Endothelial cell of umbilical vein (primary cell): ENCODE results near the gene ZRANB1. TPM values are rescaled to one million over a fixed set of nuclear protein-coding genes. Genes with fewer than 3 reads are reported as not detected.

Experiments used
- BruUV-seq: library from RNA; stranded (reverse); fragments of 400-500 nt; replicated peaks from 2 replicates; lab custom pipeline; 2021; lab: Mats Ljungman, UMichigan
- CTCF ChIA-PET: fragments of 300-600, 350-600 bp; sonication (Branson Sonifier 250); formaldehyde crosslinking; loops from one replicate; lab custom pipeline; 2021; ENCODE audit warnings: antibody characterized with exemption, inconsistent platforms; lab: Charles Lee
- POLR2A ChIA-PET: fragments of 300-600, 350-600 bp; sonication (Branson Sonifier 250); formaldehyde crosslinking; loops from one replicate; lab custom pipeline; 2021; ENCODE audit warnings: antibody characterized with exemption, inconsistent platforms; lab: Charles Lee
- DNase-seq: peaks from one replicate; pipeline ENCODE4 v3.0.0-alpha.2; 2011; ENCODE audit warnings: low read depth, low spot score
- FAIRE-seq: peaks from 2 replicates; lab custom pipeline; 2011; peaks lifted over from hg19 to GRCh38; lab: Jason Lieb, UNC
- H2AFZ ChIP-seq: 2 replicates; pipeline ENCODE4 v1.6.0; 2012; ENCODE audit warnings: low read depth, low read length, control low read depth, inconsistent platforms
- H3K27ac ChIP-seq: 2 replicates; pipeline ENCODE4 v1.5.1; 2011; ENCODE audit warnings: low read depth, mild to moderate bottlenecking, control low read depth, low read length, moderate library complexity; ENCODE audit not compliant: insufficient read depth
- H3K27me3 ChIP-seq, 2 experiments: 2 replicates each; pipeline versions ENCODE4 v1.6.0 to v1.6.1; 2011; ENCODE audit warnings: low read length in 2 of 2, mixed read lengths in 1 of 2; ENCODE audit not compliant: control insufficient read depth in 2 of 2, insufficient read depth in 2 of 2
- H3K36me3 ChIP-seq, 2 experiments: 2 replicates in 1 of 2; 3 replicates in 1 of 2; pipeline ENCODE4 v1.5.1; 2011; ENCODE audit warnings: low read length in 2 of 2, mild to moderate bottlenecking in 1 of 2, moderate library complexity in 1 of 2; ENCODE audit not compliant: control insufficient read depth in 2 of 2, insufficient read depth in 2 of 2; ENCODE audit errors: extremely low read depth in 1 of 2
- H3K4me1 ChIP-seq: 3 replicates; pipeline ENCODE4 v1.5.1; 2011; ENCODE audit warnings: mild to moderate bottlenecking, low read length; ENCODE audit not compliant: control insufficient read depth, insufficient read depth; ENCODE audit errors: extremely low read depth
- H3K4me2 ChIP-seq: 2 replicates; pipeline ENCODE4 v1.6.1; 2011; ENCODE audit warnings: low read length, control low read depth, mixed read lengths; ENCODE audit not compliant: insufficient read depth
- H3K4me3 ChIP-seq, 3 experiments: fragments of 200-600 bp in 1 of 3; sonication (generic), shearing (Covaris generic) in 1 of 3; replicated peaks in 1 of 3; 2 replicates each; pipeline ENCODE4 v1.5.1; 2011 to 2016; ENCODE audit warnings: control low read depth in 3 of 3, low read length in 3 of 3, mild to moderate bottlenecking in 2 of 3, inconsistent platforms in 1 of 3, low read depth in 1 of 3, moderate library complexity in 1 of 3; ENCODE audit not compliant: insufficient read depth in 1 of 3
- H3K79me2 ChIP-seq: 2 replicates; pipeline ENCODE4 v1.6.0; 2012; ENCODE audit warnings: low read length, inconsistent platforms; ENCODE audit not compliant: control insufficient read depth, insufficient read depth
- H3K9ac ChIP-seq: replicated peaks from 2 replicates; pipeline ENCODE3; 2011; ENCODE audit warnings: low read length, control low read depth; ENCODE audit not compliant: insufficient read depth; ENCODE audit errors: extremely low read depth
- H3K9me1 ChIP-seq: replicated peaks from 3 replicates; pipeline ENCODE4 v1.6.0; 2011; ENCODE audit warnings: mild to moderate bottlenecking, low read length; ENCODE audit not compliant: control insufficient read depth, insufficient read depth; ENCODE audit errors: extremely low read depth
- H3K9me3 ChIP-seq: replicated peaks from 2 replicates; pipeline ENCODE4 v1.5.1; 2012; ENCODE audit warnings: low read length, inconsistent platforms; ENCODE audit not compliant: control insufficient read depth, insufficient read depth
- H4K20me1 ChIP-seq: replicated peaks from 2 replicates; pipeline ENCODE3; 2011; ENCODE audit warnings: mild to moderate bottlenecking, low read length; ENCODE audit not compliant: control insufficient read depth, insufficient read depth; ENCODE audit errors: extremely low read depth
- CTCF ChIP-seq, 2 donors: IDR thresholded peaks; 1 replicate in 1 of 2; 2 replicates in 1 of 2; pipeline ENCODE4 v1.5.1; 2011; ENCODE audit warnings: low read length in 2 of 2, mild to moderate bottlenecking in 2 of 2, moderate library complexity in 2 of 2, control low read depth in 1 of 2, inconsistent platforms in 1 of 2, low read depth in 1 of 2; ENCODE audit not compliant: insufficient read depth in 1 of 2; ENCODE audit errors: extremely low read depth in 1 of 2
- EZH2 ChIP-seq: IDR thresholded peaks from 2 replicates; pipeline ENCODE4 v1.6.1; 2012; ENCODE audit warnings: borderline replicate concordance, low read depth, mild to moderate bottlenecking, moderate library complexity, low read length, inconsistent platforms; ENCODE audit not compliant: severe bottlenecking
- FOS ChIP-seq: IDR thresholded peaks from 2 replicates; pipeline ENCODE4 v1.6.1; 2011; ENCODE audit warnings: mild to moderate bottlenecking, low read length, moderate library complexity, borderline replicate concordance; ENCODE audit not compliant: insufficient read depth
- GATA2 ChIP-seq: IDR thresholded peaks from 2 replicates; pipeline ENCODE4 v1.7.0; 2011; ENCODE audit warnings: low read depth, mild to moderate bottlenecking, moderate library complexity, mixed read lengths, low read length; ENCODE audit not compliant: insufficient read length, insufficient read depth
- JUN ChIP-seq: IDR thresholded peaks from 2 replicates; pipeline ENCODE4 v1.6.1; 2011; ENCODE audit warnings: borderline replicate concordance, low read depth; ENCODE audit not compliant: insufficient read length, insufficient read depth
- MAX ChIP-seq: IDR thresholded peaks from 2 replicates; pipeline ENCODE4 v1.6.1; 2011; ENCODE audit not compliant: insufficient read depth, insufficient read length
- POLR2A ChIP-seq: IDR thresholded peaks from 2 replicates; pipeline ENCODE4 v1.6.1; 2012; ENCODE audit warnings: low read depth, mild to moderate bottlenecking, control low read depth, low read length
- POLR2AphosphoS5 ChIP-seq: IDR thresholded peaks from 2 replicates; pipeline ENCODE4 v1.6.1; 2012; ENCODE audit warnings: low read depth, mild to moderate bottlenecking, control low read depth, low read length, moderate library complexity; ENCODE audit not compliant: insufficient read depth
- dilution Hi-C: fragments of 300-500 bp; cut with MboI; formaldehyde crosslinking; loops from one replicate; pipeline ENCODE4 v1.15.0; 2019; ENCODE audit warnings: low sequenced_read_pairs; ENCODE audit not compliant: extremely low pct_ligation_motif_present
- intact Hi-C: fragments of 100-400 bp; cut with micrococcal nuclease; formaldehyde crosslinking; loops from one replicate; pipeline ENCODE4 v1.10.0; 2022
- polyA plus RNA-seq, 4 experiments: library from polyadenylated mRNA; depleted of rRNA in 3 of 4; stranded (reverse) in 3 of 4; unstranded in 1 of 4; fragments of >200 nt; gene quantifications; 2 replicates each; pipeline versions ENCODE4 v1.2.1 to v1.2.3, GENCODE V29; 2011 to 2012; ENCODE audit warnings: missing spikeins in 1 of 4
- total RNA-seq: library from RNA; stranded (reverse); gene quantifications from 2 replicates; pipeline ENCODE4 v1.2.3, GENCODE V29; 2021

The ZRANB1 gene
- total and polyA plus RNA-seq, 2 donors (not counting 3 experiments of a cell fraction or from before 2014, with no cell fraction given): 6.2 to 17.7 TPM

- no peak overlapping the region for H3K4me2 ChIP-seq
- dilution Hi-C loops (no loop called here), intact Hi-C loops (no loop called here)
- H4K20me1 ChIP-seq: no peaks in the 10 kb centered on the region
- TF ChIP-seq MAX: no peak
- no peak for TF ChIP-seq JUN
- TF ChIP-seq POLR2A: no peak
- no peak for TF ChIP-seq GATA2
- no peaks in the 10 kb centered on the region for H3K9me3 ChIP-seq
- peaks cover 76% of the 10 kb centered on the region for H3K79me2 ChIP-seq
- H3K4me3 ChIP-seq: no peak overlapping the region
- peaks cover 7% of the 10 kb centered on the region for H3K4me1 ChIP-seq
- POLR2A ChIA-PET: no interaction called here
- no peak overlapping the region for H3K9ac ChIP-seq
- H2AFZ ChIP-seq: no peak overlapping the region
- peaks cover 3 to 16% of the 10 kb centered on the region in 2 experiments for H3K36me3 ChIP-seq
- no peak for FAIRE-seq
- H3K27me3 ChIP-seq: no peaks in the 10 kb centered on the region
- BruUV-seq: no TSS peak
- CTCF ChIA-PET: interaction anchor here (2.1 to 3.2 kb wide), 2 partner anchors 17 to 38 kb away, joined by 8 to 11 read pairs; no protein-coding TSS in a partner anchor
- no peak for DNase-seq
- no peak overlapping the region for H3K27ac ChIP-seq
- H3K9me1 ChIP-seq: no peaks in the 10 kb centered on the region
Observed at GRCh38 chr10:125030567-125031197, 88.8 kb downstream of the ZRANB1 start.

- peaks cover 0 to 13% of the 10 kb centered on the region in 2 experiments for H3K36me3 ChIP-seq
- H3K9me1 ChIP-seq: no peaks in the 10 kb centered on the region
- ChIA-PET CTCF (interaction anchor here (0.5 kb wide), 1 partner anchor 22 kb away, joined by 3 read pairs; no protein-coding TSS in a partner anchor), POLR2A (no interaction called here)
- no peak overlapping the region for H3K9ac ChIP-seq
- H2AFZ ChIP-seq: no peak overlapping the region
- FAIRE-seq (no peak), DNase-seq (no peak)
- intact Hi-C loops: no loop called here
- no peaks in the 10 kb centered on the region for H3K9me3 ChIP-seq
- H3K4me3 ChIP-seq: no peak overlapping the region
- no peaks in the 10 kb centered on the region for H3K27me3 ChIP-seq
- TF ChIP-seq POLR2AphosphoS5 (no peak), JUN (no peak), GATA2 (no peak), EZH2 (no peak), FOS (no peak), CTCF (IDR thresholded peaks at IDR 0.05; ENCODE audit: extremely low read depth in 1 of 2, insufficient read depth in 1 of 2, low read depth in 1 of 2, low read length in 2 of 2) (no peak)
- no peak overlapping the region for H3K27ac ChIP-seq
- H3K4me1 ChIP-seq: peaks cover 12% of the 10 kb centered on the region
- dilution Hi-C loops: no loop called here
- no peaks in the 10 kb centered on the region for H4K20me1 ChIP-seq
- H3K4me2 ChIP-seq: no peak overlapping the region
- BruUV-seq: no TSS peak
- H3K79me2 ChIP-seq: peaks cover 82% of the 10 kb centered on the region
Observed at GRCh38 chr10:125032474-125033020, 90.6 kb downstream of the ZRANB1 start.
